ENCODE measurements around the gene FAM209B.
"Not testable (repeated sequence)": the region's sequence is repeated elsewhere in the genome, so short reads cannot be mapped to it uniquely, and the experiment has no call there.

FAM209B gene

GRCh38 chr20:56532946-56533345 is at the start of gene FAM209B:
Gene FAM209B (plus strand): TSS chr20:56533246. CDS start chr20:56533342, 96 bp downstream.
- DNase-seq, result not testable (repeated sequence)

GRCh38 chr20:56483970-56484369 is 49.1 kb upstream of the FAM209B start:
- DNase-seq, result no peak

- no peak for DNase-seq
Observed at GRCh38 chr20:56487216-56487615, 45.8 kb upstream of the FAM209B start.

GRCh38 chr20:56488566-56488965 is 44.5 kb upstream of the FAM209B start:
- DNase-seq, result no peak

GRCh38 chr20:56501116-56501515 is 31.9 kb upstream of the FAM209B start:
- DNase-seq, result no peak

- no peak for DNase-seq
Observed at GRCh38 chr20:56503916-56504315, 29.1 kb upstream of the FAM209B start.

GRCh38 chr20:56504373-56505005 is 28.6 kb upstream of the FAM209B start:
- no peak for DNase-seq

- DNase-seq, result no peak
Observed at GRCh38 chr20:56506103-56506502, 26.9 kb upstream of the FAM209B start.

GRCh38 chr20:56511926-56512325 is 21.1 kb upstream of the FAM209B start:
- no peak for DNase-seq

GRCh38 chr20:56513161-56514150 is 19.6 kb upstream of the FAM209B start:
- DNase-seq, result no peak

- DNase-seq, result no peak
Observed at GRCh38 chr20:56516631-56517030, 16.4 kb upstream of the FAM209B start.

GRCh38 chr20:56517211-56517610 is 15.8 kb upstream of the FAM209B start:
- no peak for DNase-seq

- DNase-seq, result no peak
Observed at GRCh38 chr20:56517641-56518040, 15.4 kb upstream of the FAM209B start.

GRCh38 chr20:56518126-56518525 is 14.9 kb upstream of the FAM209B start:
- DNase-seq, result no peak

GRCh38 chr20:56518721-56519398 is 14.2 kb upstream of the FAM209B start:
- DNase-seq, result no peak

GRCh38 chr20:56519551-56519950 is 13.5 kb upstream of the FAM209B start:
- no peak for DNase-seq

GRCh38 chr20:56520180-56520579 is 12.9 kb upstream of the FAM209B start:
- DNase-seq, result no peak

- not testable (repeated sequence) for DNase-seq
Observed at GRCh38 chr20:56520746-56521354, 12.2 kb upstream of the FAM209B start.

GRCh38 chr20:56522311-56522710 is 10.7 kb upstream of the FAM209B start:
- no peak for DNase-seq

- not testable (repeated sequence) for DNase-seq
Observed at GRCh38 chr20:56524444-56524843, 8.6 kb upstream of the FAM209B start, which contains the start of gene FAM209A. Gene FAM209A (plus strand): TSS chr20:56524744. CDS start chr20:56524809, 65 bp downstream.

GRCh38 chr20:56527521-56527920 is 5.5 kb upstream of the FAM209B start:
- DNase-seq, result no peak

- no peak for DNase-seq
Observed at GRCh38 chr20:56537997-56538396, 5.0 kb downstream of the FAM209B start.

GRCh38 chr20:56540415-56540814 is 7.4 kb downstream of the FAM209B start:
- DNase-seq, result no peak

Data from NCI-H1930 (cell line).